PC-3 (cell line): Measurements from ENCODE around the gene ISL1. TPM values are rescaled to one million over a fixed set of nuclear protein-coding genes. Genes with fewer than 3 reads are reported as not detected.

ENCODE experiments used
- ATAC-seq: fragments of 200-7000 bp; cut with Tn5 transposase; 2 replicates; pipeline ENCODE4 v1.9.1; 2020; ENCODE audit warnings: mild to moderate bottlenecking, moderate library complexity
- BruUV-seq: library from RNA; stranded (reverse); fragments of 400-500 nt; replicated peaks from 2 replicates; lab custom pipeline; 2021; lab: Mats Ljungman, UMichigan
- CTCF ChIA-PET: fragments of 300-600 bp; sonication (Branson Sonifier 250); formaldehyde crosslinking; loops from one replicate; lab custom pipeline; 2022; ENCODE audit warnings: antibody characterized with exemption; lab: Charles Lee
- POLR2A ChIA-PET: fragments of 300-600 bp; sonication (Branson Sonifier 250); formaldehyde crosslinking; loops from one replicate; lab custom pipeline; 2022; ENCODE audit warnings: antibody characterized with exemption; ENCODE audit not compliant: unreplicated experiment; lab: Charles Lee
- DNase-seq: peaks from one replicate; pipeline ENCODE4 v3.0.0-alpha.2; 2015
- H2AFZ ChIP-seq: fragments of 300-600 bp; sonication (generic); 2 replicates; pipeline ENCODE4 v1.6.0; 2016; ENCODE audit warnings: antibody characterized with exemption, low read length
- H3F3A ChIP-seq: fragments of 300-600 bp; sonication (generic); one replicate; pipeline ENCODE4 v1.6.0; 2017; ENCODE audit warnings: antibody characterized with exemption, low read length, control low read depth, mild to moderate bottlenecking; ENCODE audit not compliant: unreplicated experiment
- H3K27ac ChIP-seq: fragments of 300-600 bp; sonication (generic); 2 replicates; pipeline ENCODE4 v1.5.1; 2016; ENCODE audit warnings: mild to moderate bottlenecking, low read length
- H3K27me3 ChIP-seq: fragments of 300-600 bp; sonication (generic); 2 replicates; pipeline ENCODE4 v1.6.1; 2016; ENCODE audit warnings: low read length, mixed read lengths
- H3K36me3 ChIP-seq: fragments of 300-600 bp; sonication (generic); 2 replicates; pipeline ENCODE4 v1.6.1; 2016; ENCODE audit warnings: low read depth, mixed run types, low read length, mixed read lengths
- H3K4me1 ChIP-seq: fragments of 300-600 bp; sonication (generic); 2 replicates; pipeline ENCODE4 v1.5.1; 2016; ENCODE audit warnings: low read length; ENCODE audit not compliant: insufficient read depth
- H3K4me2 ChIP-seq: fragments of 300-600 bp; sonication (generic); 2 replicates; pipeline ENCODE4 v1.6.0; 2016; ENCODE audit warnings: low read length
- H3K4me3 ChIP-seq: fragments of 300-600 bp; sonication (generic); 2 replicates; pipeline ENCODE4 v1.5.1; 2016; ENCODE audit warnings: mild to moderate bottlenecking, low read length, mixed read lengths
- H3K79me2 ChIP-seq: fragments of 300-600 bp; sonication (generic); 2 replicates; pipeline ENCODE4 v1.6.1; 2017; ENCODE audit warnings: low read length, mixed read lengths
- H3K9ac ChIP-seq: fragments of 300-600 bp; sonication (generic); 2 replicates; pipeline ENCODE4 v1.6.0; 2016; ENCODE audit warnings: mild to moderate bottlenecking, low read length
- H3K9me2 ChIP-seq: fragments of 300-600 bp; sonication (generic); replicated peaks from 2 replicates; pipeline ENCODE4 v1.6.1; 2016; ENCODE audit warnings: mixed run types, low read length, mixed read lengths
- H3K9me3 ChIP-seq: fragments of 300-600 bp; sonication (generic); 2 replicates; pipeline ENCODE4 v1.6.1; 2016; ENCODE audit warnings: low read length, mixed read lengths
- H4K20me1 ChIP-seq: fragments of 300-600 bp; sonication (generic); 2 replicates; pipeline ENCODE4 v1.6.1; 2016; ENCODE audit warnings: low read length, mixed read lengths
- CTCF ChIP-seq: fragments of 300-600 bp; sonication (generic); conservative IDR thresholded peaks from 2 replicates; pipeline ENCODE4 v1.5.1; 2017; ENCODE audit warnings: antibody characterized with exemption, low read depth, mild to moderate bottlenecking, low read length
- EZH2 ChIP-seq: fragments of 300-600 bp; sonication (generic); IDR thresholded peaks from one replicate; pipeline ENCODE4 v1.6.1; 2017; ENCODE audit warnings: antibody characterized with exemption, mild to moderate bottlenecking, low read length; ENCODE audit not compliant: unreplicated experiment
- EZH2phosphoT487 ChIP-seq: fragments of 300-600 bp; sonication (generic); IDR thresholded peaks from 2 replicates; pipeline ENCODE4 v1.6.1; 2018; ENCODE audit warnings: mild to moderate bottlenecking, antibody characterized with exemption, low read length, borderline replicate concordance
- intact Hi-C: fragments of 100-400 bp; cut with micrococcal nuclease; formaldehyde crosslinking; loops from 2 replicates; pipeline ENCODE4 v1.9.0; 2023
- total RNA-seq: library from RNA; depleted of rRNA; stranded (reverse); fragments of >200 nt; gene quantifications from 2 replicates; pipeline ENCODE4 v1.2.3, GENCODE V29; 2014

The ISL1 gene
- total RNA-seq, 1 experiment from 2014 or later, result 1.5 TPM

- no peak overlapping the region for H3K27ac ChIP-seq
- no peak overlapping the region for H3K9ac ChIP-seq
- POLR2A ChIA-PET, result no interaction called here
- H3K79me2 ChIP-seq, result no peaks in the 10 kb centered on the region
- no peaks in the 10 kb centered on the region for H3K36me3 ChIP-seq
- H3K4me2 ChIP-seq, result no peak overlapping the region
- CTCF ChIA-PET, result no interaction called here
- no TSS peak for BruUV-seq
- DNase-seq (no peak), ATAC-seq (no peak)
- TF ChIP-seq EZH2phosphoT487, result no peak
- TF ChIP-seq EZH2, result no peak
- no peak for TF ChIP-seq CTCF
- H3K9me2 ChIP-seq, result no peaks in the 10 kb centered on the region
- no peak overlapping the region for H2AFZ ChIP-seq
- no peaks in the 10 kb centered on the region for H3K27me3 ChIP-seq
- H3K4me1 ChIP-seq, result no peaks in the 10 kb centered on the region
- no peaks in the 10 kb centered on the region for H3K9me3 ChIP-seq
- H3K4me3 ChIP-seq, result no peak overlapping the region
- intact Hi-C loops, result no loop called here
- H4K20me1 ChIP-seq, result no peaks in the 10 kb centered on the region
- H3F3A ChIP-seq, result no peaks in the 10 kb centered on the region
These were observed 31.3 kb downstream of the ISL1 start for GRCh38 chr5:51414516-51414915.

DNA sequence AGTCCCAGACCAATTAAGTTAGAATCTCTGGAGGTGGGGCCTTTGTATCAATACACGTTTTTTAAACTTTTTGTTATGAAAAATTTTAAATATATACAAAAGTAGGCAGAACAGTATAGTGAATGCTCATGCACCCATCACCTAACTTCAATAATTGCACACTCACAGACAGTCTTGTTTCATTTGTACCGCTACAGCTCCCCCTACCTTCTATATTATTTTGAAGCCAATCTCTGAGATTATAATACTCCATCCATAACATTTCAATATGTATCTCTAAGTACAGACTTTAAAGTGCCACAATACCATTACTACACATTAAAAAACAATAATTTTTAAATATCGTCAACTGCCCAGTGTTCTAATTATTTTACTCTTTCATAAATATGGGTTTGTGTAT lies 32.9 kb downstream of the ISL1 start:
- no peak for TF ChIP-seq EZH2phosphoT487
- TF ChIP-seq CTCF, result peak; percentile 46
- H3K36me3 ChIP-seq, result no peaks in the 10 kb centered on the region
- POLR2A ChIA-PET, result no interaction called here
- CTCF ChIA-PET, result no interaction called here
- H4K20me1 ChIP-seq, result no peaks in the 10 kb centered on the region
- DNase-seq (peak; percentile 26), ATAC-seq (peak; percentile 61)
- no peak overlapping the region for H3K4me2 ChIP-seq
- no peaks in the 10 kb centered on the region for H3K9me2 ChIP-seq
- no peaks in the 10 kb centered on the region for H3F3A ChIP-seq
- intact Hi-C loops, result loop anchor here (1.0 to 5.0 kb wide), 2 partner anchors 36 to 459 kb away; no protein-coding TSS in a partner anchor
- H3K27ac ChIP-seq, result no peak overlapping the region
- H3K4me3 ChIP-seq, result no peak overlapping the region
- no peaks in the 10 kb centered on the region for H3K9me3 ChIP-seq
- no peak overlapping the region for H3K9ac ChIP-seq
- H3K79me2 ChIP-seq, result no peaks in the 10 kb centered on the region
- no TSS peak for BruUV-seq
- H3K4me1 ChIP-seq, result no peaks in the 10 kb centered on the region
- H2AFZ ChIP-seq, result no peak overlapping the region
- H3K27me3 ChIP-seq, result no peaks in the 10 kb centered on the region

GRCh38 chr5:51433052-51433710 lies 49.9 kb downstream of the ISL1 start:
- Histone ChIP-seq H2AFZ (no peak overlapping the region), H3K27me3 (no peaks in the 10 kb centered on the region), H3K9me3 (no peaks in the 10 kb centered on the region), H3K4me3 (no peak overlapping the region), H3K36me3 (no peaks in the 10 kb centered on the region), H3K4me2 (peak overlapping the region; percentile 57), H3K4me1 (peaks cover 14% of the 10 kb centered on the region), H3K9me2 (no peaks in the 10 kb centered on the region), H3K27ac (peak overlapping the region; percentile 62), H4K20me1 (no peaks in the 10 kb centered on the region), H3K9ac (no peak overlapping the region), H3F3A (no peaks in the 10 kb centered on the region), H3K79me2 (no peaks in the 10 kb centered on the region)
- TF ChIP-seq EZH2phosphoT487, result no peak
- no peak for TF ChIP-seq EZH2
- TF ChIP-seq CTCF, result no peak
- intact Hi-C loops, result loop anchor here (2.0 kb wide), 1 partner anchor 50 kb away; the partner anchor contains the start of gene ISL1
- POLR2A ChIA-PET, result no interaction called here
- CTCF ChIA-PET, result no interaction called here
- no TSS peak for BruUV-seq
- DNase-seq (peak; percentile 65), ATAC-seq (peak; percentile 90)
